ENCODE data around the gene C9orf85.
"Not testable (repeated sequence)": the region's sequence is repeated elsewhere in the genome, so short reads cannot be mapped to it uniquely, and the experiment has no call there.

Gene C9orf85

DNA sequence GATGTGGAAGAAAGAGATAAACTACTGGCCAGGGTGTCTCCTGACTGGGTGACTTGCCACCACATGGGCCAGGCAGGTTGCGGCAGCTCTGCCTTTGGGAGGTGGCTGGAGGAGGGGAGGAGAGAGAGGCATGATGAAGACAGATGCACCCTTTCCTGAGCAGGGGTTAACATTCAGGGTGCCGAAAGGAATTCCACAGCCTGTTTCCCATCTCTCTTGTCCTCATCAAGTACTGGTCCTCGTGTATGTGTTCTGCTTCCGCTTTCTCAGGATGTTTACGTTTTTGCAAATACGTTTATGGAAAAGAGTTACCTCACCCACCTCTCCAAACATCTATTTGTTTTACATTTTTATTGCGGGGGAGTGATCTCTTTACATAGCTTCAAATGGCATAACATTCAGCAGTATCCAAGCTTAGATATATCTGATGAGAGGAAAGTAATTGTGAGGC is 73.4 kb downstream of the C9orf85 start:
- Histone ChIP-seq H3K4me1 (ENCODE audit: control insufficient read depth, insufficient read depth, low read length) (peaks cover 11% of the 10 kb centered on the region), H3K4me3 (ENCODE audit: low read length) (no peak overlapping the region), H3K9ac (ENCODE audit: low read depth, low read length) (no peak overlapping the region)

DNA sequence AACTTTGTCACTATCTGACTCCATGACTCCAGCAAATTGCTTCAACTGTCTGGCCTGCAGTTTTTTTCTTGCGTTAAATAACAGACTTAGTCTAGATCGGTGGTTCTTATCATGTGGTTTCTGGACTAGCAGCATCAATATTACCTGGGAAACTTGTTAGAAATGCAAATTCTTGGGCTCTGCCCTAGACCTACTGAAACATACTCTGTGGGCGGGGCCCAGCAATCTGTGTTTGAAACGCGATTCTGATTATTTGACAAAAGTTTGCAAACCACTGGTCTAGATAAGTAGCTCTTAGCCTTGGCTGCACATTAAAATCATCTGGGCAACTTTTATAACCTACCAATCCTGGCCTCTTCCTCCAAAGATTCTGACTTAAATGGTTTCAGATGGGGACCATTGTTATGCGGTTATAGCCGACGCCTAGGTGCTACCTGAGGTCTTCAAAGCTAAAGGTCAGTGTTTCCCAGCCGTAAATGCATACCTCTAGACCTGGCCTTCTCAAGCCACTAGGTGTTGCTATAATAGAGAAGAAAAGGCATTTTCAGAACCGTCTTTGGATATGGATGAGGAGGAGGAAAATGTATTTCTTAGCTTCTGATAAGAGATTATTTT is 74.0 kb downstream of the C9orf85 start:
- H3K4me3 ChIP-seq (ENCODE audit: low read length): no peak overlapping the region
- peaks cover 11% of the 10 kb centered on the region for H3K4me1 ChIP-seq (ENCODE audit: control insufficient read depth, insufficient read depth, low read length)
- H3K36me3 ChIP-seq (ENCODE audit: insufficient read depth, low read length): no peaks in the 10 kb centered on the region
- no peak overlapping the region for H3K9ac ChIP-seq (ENCODE audit: low read depth, low read length)
- no peaks in the 10 kb centered on the region for H3K27me3 ChIP-seq (ENCODE audit: control insufficient read depth, insufficient read depth, low read length)
- H3K9me3 ChIP-seq (replicated peaks; ENCODE audit: low read length): no peaks in the 10 kb centered on the region
- no peak overlapping the region for H3K4me2 ChIP-seq (ENCODE audit: low read length)

More for the DNA sequence above, 73.4 kb downstream of the C9orf85 start:
- H3K27me3 ChIP-seq (ENCODE audit: control insufficient read depth, insufficient read depth, low read length): no peaks in the 10 kb centered on the region
- H3K4me2 ChIP-seq (ENCODE audit: low read length): no peak overlapping the region
- no peaks in the 10 kb centered on the region for H3K36me3 ChIP-seq (ENCODE audit: insufficient read depth, low read length)
- H3K9me3 ChIP-seq (replicated peaks; ENCODE audit: low read length): no peaks in the 10 kb centered on the region

- no peaks in the 10 kb centered on the region for H3K9me3 ChIP-seq (replicated peaks; ENCODE audit: low read length)
- no peak overlapping the region for H3K4me2 ChIP-seq (ENCODE audit: low read length)
- H3K4me3 ChIP-seq (ENCODE audit: low read length): no peak overlapping the region
- H3K9ac ChIP-seq (ENCODE audit: low read depth, low read length): no peak overlapping the region
- H3K36me3 ChIP-seq (ENCODE audit: insufficient read depth, low read length): no peaks in the 10 kb centered on the region
- H3K27me3 ChIP-seq (ENCODE audit: control insufficient read depth, insufficient read depth, low read length): no peaks in the 10 kb centered on the region
- H3K4me1 ChIP-seq (ENCODE audit: control insufficient read depth, insufficient read depth, low read length): peaks cover 11% of the 10 kb centered on the region
Observed at GRCh38 chr9:71986900-71987299, 75.5 kb downstream of the C9orf85 start.

DNA sequence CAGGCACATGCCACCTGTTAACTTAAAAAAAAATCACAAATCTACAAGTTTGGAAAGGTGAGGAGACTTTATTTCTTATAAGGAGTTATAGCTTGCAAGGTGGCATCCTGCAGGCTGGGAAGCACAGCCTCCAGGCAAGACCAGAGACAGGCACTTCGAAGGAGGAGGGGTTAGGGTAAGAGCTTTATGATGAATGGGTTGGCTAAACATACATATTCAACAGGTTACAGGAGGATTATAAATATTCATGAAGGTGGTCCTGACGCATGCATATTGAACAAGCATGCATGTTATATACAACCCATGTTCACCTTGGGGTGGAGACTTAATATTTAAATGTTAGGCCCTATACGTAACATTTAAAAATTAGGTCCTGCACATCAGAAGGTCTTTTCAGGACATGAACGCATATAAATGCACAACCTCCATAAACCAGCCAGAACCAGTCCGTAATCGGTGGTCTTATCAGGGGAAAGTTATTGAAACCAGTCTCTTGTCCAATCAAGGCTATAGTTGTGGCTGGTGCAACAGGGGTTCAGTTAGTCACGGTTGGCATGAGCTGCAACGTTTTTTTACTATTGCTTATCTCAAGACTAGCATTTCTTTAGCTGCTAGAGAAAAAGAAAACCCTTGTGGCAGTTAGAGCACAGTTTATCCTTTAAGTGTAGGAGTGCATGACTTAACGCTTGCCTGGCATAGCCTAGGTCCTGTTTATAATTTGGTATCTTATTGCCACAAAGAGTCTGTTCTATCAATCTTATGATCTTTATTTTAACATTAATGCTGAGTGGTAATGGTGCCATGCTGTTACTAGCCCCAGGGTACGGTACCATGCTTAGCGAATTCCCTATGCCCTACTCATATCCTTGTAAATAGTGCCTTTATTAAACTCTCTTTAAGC is 76.3 kb downstream of the C9orf85 start:
- H3K4me1 ChIP-seq (ENCODE audit: control insufficient read depth, insufficient read depth, low read length): peaks cover 11% of the 10 kb centered on the region
- no peak overlapping the region for H3K4me2 ChIP-seq (ENCODE audit: low read length)
- no peaks in the 10 kb centered on the region for H3K27me3 ChIP-seq (ENCODE audit: control insufficient read depth, insufficient read depth, low read length)
- H3K9me3 ChIP-seq (replicated peaks; ENCODE audit: low read length): no peaks in the 10 kb centered on the region
- H3K9ac ChIP-seq (ENCODE audit: low read depth, low read length): no peak overlapping the region
- H3K36me3 ChIP-seq (ENCODE audit: insufficient read depth, low read length): no peaks in the 10 kb centered on the region
- no peak overlapping the region for H3K4me3 ChIP-seq (ENCODE audit: low read length)

DNA sequence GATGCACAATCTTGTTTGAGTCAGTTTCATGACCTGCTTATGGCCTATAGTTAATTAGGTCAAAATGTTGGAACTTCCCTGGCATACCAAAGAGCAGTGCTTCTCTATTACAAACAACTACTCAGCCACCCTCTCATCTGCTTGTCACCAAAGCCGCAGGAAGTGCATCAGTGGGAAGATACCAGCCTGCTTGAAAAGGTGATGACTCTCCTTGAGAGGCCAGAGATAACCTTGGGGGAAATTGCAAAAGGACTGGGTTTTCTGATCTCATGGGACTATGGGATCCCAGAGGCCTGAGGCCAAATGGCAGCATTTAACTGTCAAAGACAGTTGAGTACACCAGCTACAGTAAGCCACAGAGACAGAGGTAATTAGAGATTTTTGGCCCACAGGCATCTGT is 79.0 kb downstream of the C9orf85 start:
- Histone ChIP-seq H3K4me1 (ENCODE audit: control insufficient read depth, insufficient read depth, low read length) (no peaks in the 10 kb centered on the region), H3K9ac (ENCODE audit: low read depth, low read length) (no peak overlapping the region), H3K27me3 (ENCODE audit: control insufficient read depth, insufficient read depth, low read length) (no peaks in the 10 kb centered on the region), H3K9me3 (replicated peaks; ENCODE audit: low read length) (no peaks in the 10 kb centered on the region), H3K4me3 (ENCODE audit: low read length) (no peak overlapping the region), H3K4me2 (ENCODE audit: low read length) (no peak overlapping the region), H3K36me3 (ENCODE audit: insufficient read depth, low read length) (no peaks in the 10 kb centered on the region)

DNA sequence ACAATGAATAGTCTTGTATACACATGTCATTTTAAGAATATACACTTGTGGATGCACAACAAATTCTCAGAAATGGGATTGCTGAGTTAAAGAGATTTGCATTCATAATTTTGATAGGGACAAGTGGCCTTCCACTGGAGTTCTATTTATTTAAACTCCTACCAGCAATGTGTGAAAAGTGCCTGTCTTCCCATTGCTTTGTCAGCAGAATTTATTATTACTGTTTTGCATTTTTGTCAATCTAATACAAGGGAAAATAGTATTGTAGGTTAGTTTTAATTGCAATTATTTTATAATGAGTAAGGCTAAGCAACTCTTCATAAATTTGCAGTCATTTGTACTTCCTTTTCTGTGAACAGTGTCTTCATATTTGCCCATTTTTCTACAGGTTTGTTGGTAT is 94.0 kb downstream of the C9orf85 start:
- Histone ChIP-seq H3K4me3 (ENCODE audit: low read length) (no peak overlapping the region), H3K9ac (ENCODE audit: low read depth, low read length) (no peak overlapping the region), H3K36me3 (ENCODE audit: insufficient read depth, low read length) (no peaks in the 10 kb centered on the region), H3K4me1 (ENCODE audit: control insufficient read depth, insufficient read depth, low read length) (peaks cover 3% of the 10 kb centered on the region), H3K4me2 (ENCODE audit: low read length) (no peak overlapping the region), H3K9me3 (replicated peaks; ENCODE audit: low read length) (no peaks in the 10 kb centered on the region), H3K27me3 (ENCODE audit: control insufficient read depth, insufficient read depth, low read length) (no peaks in the 10 kb centered on the region)

- no peaks in the 10 kb centered on the region for H3K27me3 ChIP-seq (ENCODE audit: control insufficient read depth, insufficient read depth, low read length)
Observed at GRCh38 chr9:72006501-72006900, 95.1 kb downstream of the C9orf85 start.

DNA sequence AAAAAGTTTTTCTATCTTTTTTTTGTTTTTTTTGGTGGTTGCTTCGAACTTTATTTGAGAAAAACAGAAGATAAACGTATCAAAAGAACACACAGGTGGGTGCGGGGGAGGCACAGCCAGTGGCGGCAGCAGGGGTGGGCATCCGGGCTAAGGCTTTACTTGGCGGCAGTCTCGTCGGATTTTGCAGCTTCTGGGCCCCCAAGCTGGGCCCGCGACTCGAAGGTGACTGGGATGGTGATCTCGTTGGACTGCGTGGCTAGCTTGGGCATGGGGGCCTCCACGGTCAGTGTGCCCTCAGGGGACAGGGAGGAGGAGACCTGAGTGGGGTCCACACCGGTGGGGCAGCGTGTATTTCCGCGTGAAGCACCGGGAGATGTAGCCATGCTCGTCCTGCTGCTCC is 96.3 kb downstream of the C9orf85 start:
- not testable (repeated sequence) for H3K9ac ChIP-seq (ENCODE audit: low read depth, low read length); H3K27me3 ChIP-seq (ENCODE audit: control insufficient read depth, insufficient read depth, low read length); H3K4me2 ChIP-seq (ENCODE audit: low read length); H3K4me3 ChIP-seq (ENCODE audit: low read length); H3K4me1 ChIP-seq (ENCODE audit: control insufficient read depth, insufficient read depth, low read length); H3K36me3 ChIP-seq (ENCODE audit: insufficient read depth, low read length); H3K9me3 ChIP-seq (replicated peaks; ENCODE audit: low read length)

More at GRCh38 chr9:72006501-72006900, 95.1 kb downstream of the C9orf85 start:
- H3K9me3 ChIP-seq (replicated peaks; ENCODE audit: low read length): no peaks in the 10 kb centered on the region
- H3K4me3 ChIP-seq (ENCODE audit: low read length): no peak overlapping the region
- H3K9ac ChIP-seq (ENCODE audit: low read depth, low read length): no peak overlapping the region
- H3K36me3 ChIP-seq (ENCODE audit: insufficient read depth, low read length): no peaks in the 10 kb centered on the region
- H3K4me1 ChIP-seq (ENCODE audit: control insufficient read depth, insufficient read depth, low read length): peaks cover 3% of the 10 kb centered on the region
- H3K4me2 ChIP-seq (ENCODE audit: low read length): no peak overlapping the region

DNA sequence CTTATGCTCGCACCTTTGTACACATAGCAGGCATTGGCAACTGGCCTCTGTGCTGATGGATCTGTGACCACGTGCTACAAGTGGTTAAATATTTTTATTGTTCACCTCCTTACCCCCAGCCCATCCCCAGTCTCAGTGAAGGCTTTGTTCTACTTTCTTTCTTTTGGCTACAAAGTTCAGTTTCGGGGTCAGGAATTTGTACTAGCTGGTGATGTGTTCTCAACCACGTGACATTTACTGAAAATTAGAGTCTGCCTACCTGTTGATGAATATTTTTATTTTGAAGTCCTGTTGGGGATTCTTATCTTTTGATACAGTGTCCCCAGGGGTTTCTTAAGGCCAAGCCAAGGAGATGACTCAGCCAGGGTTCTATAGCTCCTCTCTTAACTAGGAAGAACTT is 101.2 kb downstream of the C9orf85 start:
- H3K4me1 ChIP-seq (ENCODE audit: control insufficient read depth, insufficient read depth, low read length): no peaks in the 10 kb centered on the region
- no peak overlapping the region for H3K4me3 ChIP-seq (ENCODE audit: low read length)
- no peaks in the 10 kb centered on the region for H3K36me3 ChIP-seq (ENCODE audit: insufficient read depth, low read length)
- H3K4me2 ChIP-seq (ENCODE audit: low read length): no peak overlapping the region
- no peak overlapping the region for H3K9ac ChIP-seq (ENCODE audit: low read depth, low read length)
- no peaks in the 10 kb centered on the region for H3K9me3 ChIP-seq (replicated peaks; ENCODE audit: low read length)
- no peaks in the 10 kb centered on the region for H3K27me3 ChIP-seq (ENCODE audit: control insufficient read depth, insufficient read depth, low read length)

- H3K27me3 ChIP-seq (ENCODE audit: control insufficient read depth, insufficient read depth, low read length): no peaks in the 10 kb centered on the region
- H3K9ac ChIP-seq (ENCODE audit: low read depth, low read length): no peak overlapping the region
- no peaks in the 10 kb centered on the region for H3K9me3 ChIP-seq (replicated peaks; ENCODE audit: low read length)
- no peaks in the 10 kb centered on the region for H3K4me1 ChIP-seq (ENCODE audit: control insufficient read depth, insufficient read depth, low read length)
- no peak overlapping the region for H3K4me2 ChIP-seq (ENCODE audit: low read length)
- H3K4me3 ChIP-seq (ENCODE audit: low read length): no peak overlapping the region
- no peaks in the 10 kb centered on the region for H3K36me3 ChIP-seq (ENCODE audit: insufficient read depth, low read length)
Observed at GRCh38 chr9:72013292-72013760, 101.9 kb downstream of the C9orf85 start.

DNA sequence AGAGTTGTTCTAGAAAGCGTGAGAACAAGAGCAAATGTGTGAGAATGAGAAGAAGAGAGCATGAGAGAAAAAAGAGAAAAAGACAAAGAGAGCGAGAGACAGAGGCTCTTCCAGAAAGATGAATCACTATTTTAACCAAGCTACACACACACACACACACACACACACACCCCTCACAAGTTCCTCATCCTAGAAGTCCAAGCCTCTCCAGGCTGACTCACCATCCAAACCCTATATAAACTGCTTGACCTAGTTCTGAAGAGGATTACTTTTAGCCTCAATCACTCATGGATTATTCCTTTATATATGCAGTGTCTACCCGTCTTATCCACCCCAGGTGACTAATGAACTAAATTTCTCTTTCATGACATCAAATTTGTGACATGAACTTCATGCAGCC is 111.4 kb downstream of the C9orf85 start:
- H3K4me3 ChIP-seq (ENCODE audit: low read length): no peak overlapping the region
- H3K4me1 ChIP-seq (ENCODE audit: control insufficient read depth, insufficient read depth, low read length): peaks cover 26% of the 10 kb centered on the region
- H3K36me3 ChIP-seq (ENCODE audit: insufficient read depth, low read length): no peaks in the 10 kb centered on the region
- no peak overlapping the region for H3K4me2 ChIP-seq (ENCODE audit: low read length)
- no peak overlapping the region for H3K9ac ChIP-seq (ENCODE audit: low read depth, low read length)
- no peaks in the 10 kb centered on the region for H3K9me3 ChIP-seq (replicated peaks; ENCODE audit: low read length)
- no peaks in the 10 kb centered on the region for H3K27me3 ChIP-seq (ENCODE audit: control insufficient read depth, insufficient read depth, low read length)
